Calu3 (cell line): ENCODE measurements around the gene BMPR1B. TPM values are rescaled to one million over a fixed set of nuclear protein-coding genes. Genes with fewer than 3 reads are reported as not detected.
"Not testable (repeated sequence)": the region's sequence is repeated elsewhere in the genome, so short reads cannot be mapped to it uniquely, and the experiment has no call there.

Source experiments
- BruUV-seq: library from RNA; stranded (reverse); fragments of 400-500 nt; replicated peaks from 2 replicates; lab custom pipeline; 2021; lab: Mats Ljungman, UMichigan
- CTCF ChIA-PET: fragments of 300-600 bp; sonication (Branson Sonifier 250); formaldehyde crosslinking; loops from one replicate; lab custom pipeline; 2022; ENCODE audit warnings: antibody characterized with exemption; lab: Charles Lee
- DNase-seq: peaks from one replicate; pipeline ENCODE4 v3.0.0; 2022
- H3K27ac Mint-ChIP-seq: one replicate; pipeline ENCODE4 v1.8.0; 2022; ENCODE audit warnings: mixed read lengths; ENCODE audit not compliant: unreplicated experiment
- H3K27me3 Mint-ChIP-seq: one replicate; pipeline ENCODE4 v1.8.0; 2022; ENCODE audit warnings: mixed read lengths; ENCODE audit not compliant: unreplicated experiment
- H3K36me3 Mint-ChIP-seq: one replicate; pipeline ENCODE4 v1.8.0; 2022; ENCODE audit warnings: mild to moderate bottlenecking, moderate library complexity, mixed read lengths; ENCODE audit not compliant: insufficient read depth, unreplicated experiment
- H3K4me1 Mint-ChIP-seq: one replicate; pipeline ENCODE4 v1.8.0; 2022; ENCODE audit warnings: mild to moderate bottlenecking, low read depth, mixed read lengths; ENCODE audit not compliant: unreplicated experiment
- H3K4me3 Mint-ChIP-seq: one replicate; pipeline ENCODE4 v1.8.0; 2022; ENCODE audit warnings: mild to moderate bottlenecking, low read depth, moderate library complexity, mixed read lengths; ENCODE audit not compliant: unreplicated experiment
- H3K9me3 Mint-ChIP-seq: one replicate; pipeline ENCODE4 v1.8.0; 2022; ENCODE audit warnings: low read depth, mixed read lengths; ENCODE audit not compliant: unreplicated experiment
- CTCF ChIP-seq: fragments of 200-600 bp; IDR thresholded peaks from one replicate; pipeline ENCODE4 v1.8.0; 2022; ENCODE audit warnings: antibody characterized with exemption; ENCODE audit not compliant: unreplicated experiment
- intact Hi-C: fragments of 100-400 bp; cut with micrococcal nuclease; formaldehyde crosslinking; loops from one replicate; pipeline ENCODE4 v1.10.0; 2022; ENCODE audit not compliant: unreplicated experiment
- total RNA-seq: library from RNA; stranded (reverse); gene quantifications from 2 replicates; pipeline ENCODE4 v1.2.3, GENCODE V29; 2022

The BMPR1B gene
- total RNA-seq, 1 experiment from 2014 or later = 9.2 TPM

DNA sequence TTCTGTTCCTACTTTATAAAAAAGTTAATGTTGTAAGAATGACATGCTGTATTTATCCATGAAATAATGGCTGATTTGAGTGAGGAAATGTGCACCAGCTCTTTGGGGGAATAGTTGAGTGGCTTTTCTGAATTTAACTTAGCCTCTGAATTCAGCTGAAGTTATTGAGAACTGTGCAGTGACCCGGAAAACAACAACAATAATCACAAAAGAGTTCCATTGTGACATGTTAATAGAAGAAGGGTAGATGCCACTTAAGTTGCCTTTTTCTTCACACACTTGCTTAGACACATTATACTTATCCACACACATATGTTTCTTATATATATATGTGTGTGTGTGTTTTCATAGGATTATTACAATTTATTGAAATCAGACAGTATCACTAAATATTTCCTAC is 301.2 kb downstream of the BMPR1B start:
- CTCF ChIA-PET = no interaction called here
- no peak for TF ChIP-seq CTCF
- H3K27ac Mint-ChIP-seq = no peak overlapping the region
- intact Hi-C loops = no loop called here
- no peaks in the 10 kb centered on the region for H3K27me3 Mint-ChIP-seq
- no TSS peak for BruUV-seq
- H3K36me3 Mint-ChIP-seq = no peaks in the 10 kb centered on the region
- no peaks in the 10 kb centered on the region for H3K4me1 Mint-ChIP-seq
- no peak for DNase-seq
- H3K9me3 Mint-ChIP-seq = no peaks in the 10 kb centered on the region
- H3K4me3 Mint-ChIP-seq = no peak overlapping the region

- no peak for DNase-seq
- CTCF ChIA-PET = no interaction called here
- Mint-ChIP-seq H3K27me3 (no peaks in the 10 kb centered on the region), H3K36me3 (no peaks in the 10 kb centered on the region), H3K9me3 (no peaks in the 10 kb centered on the region), H3K4me3 (no peak overlapping the region), H3K4me1 (no peaks in the 10 kb centered on the region), H3K27ac (no peak overlapping the region)
- no TSS peak for BruUV-seq
- no peak for TF ChIP-seq CTCF
- intact Hi-C loops = no loop called here
These were observed 301.9 kb downstream of the BMPR1B start for GRCh38 chr4:95059663-95060062.

DNA sequence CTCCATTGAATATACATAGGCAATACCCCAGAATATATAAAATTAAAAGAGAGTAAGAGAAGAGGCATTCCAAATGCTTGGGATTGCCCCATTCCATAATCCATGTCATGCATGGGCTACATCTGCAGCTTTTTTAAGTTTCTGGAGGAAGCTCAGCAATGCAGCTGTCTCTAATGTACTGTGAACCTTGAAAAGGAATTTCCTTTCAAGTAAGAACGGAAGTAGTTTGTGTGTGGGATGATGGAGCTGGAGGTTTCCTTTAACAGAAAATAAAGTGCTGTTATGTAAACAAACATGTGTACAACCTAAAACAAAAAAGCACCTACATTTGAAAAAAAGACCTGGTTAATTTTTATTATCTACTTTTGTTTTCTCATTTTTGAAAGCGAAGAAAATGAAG is 303.5 kb downstream of the BMPR1B start:
- no peaks in the 10 kb centered on the region for H3K27me3 Mint-ChIP-seq
- no peaks in the 10 kb centered on the region for H3K9me3 Mint-ChIP-seq
- H3K27ac Mint-ChIP-seq = no peak overlapping the region
- intact Hi-C loops = no loop called here
- no peak for TF ChIP-seq CTCF
- no peak overlapping the region for H3K4me3 Mint-ChIP-seq
- no peaks in the 10 kb centered on the region for H3K4me1 Mint-ChIP-seq
- CTCF ChIA-PET = no interaction called here
- H3K36me3 Mint-ChIP-seq = no peaks in the 10 kb centered on the region
- BruUV-seq = no TSS peak
- no peak for DNase-seq

GRCh38 chr4:95061801-95062200 is 304.0 kb downstream of the BMPR1B start:
- H3K36me3 Mint-ChIP-seq, H3K4me1 Mint-ChIP-seq, H3K9me3 Mint-ChIP-seq, DNase-seq, H3K4me3 Mint-ChIP-seq, CTCF ChIA-PET, intact Hi-C loops, H3K27ac Mint-ChIP-seq, H3K27me3 Mint-ChIP-seq, BruUV-seq: not testable (repeated sequence)

GRCh38 chr4:95066050-95066449 is 308.3 kb downstream of the BMPR1B start:
- Mint-ChIP-seq H3K27ac (no peak overlapping the region), H3K36me3 (no peaks in the 10 kb centered on the region), H3K9me3 (peaks cover 3% of the 10 kb centered on the region), H3K4me3 (no peak overlapping the region), H3K4me1 (no peaks in the 10 kb centered on the region), H3K27me3 (no peaks in the 10 kb centered on the region)
- no TSS peak for BruUV-seq
- TF ChIP-seq CTCF = no peak
- DNase-seq = no peak
- CTCF ChIA-PET = no interaction called here
- intact Hi-C loops = no loop called here
